Islet precursor cell (in vitro differentiated cells): ENCODE results near the gene RPTOR.
A peak's percentile ranks its signal among the peaks of the same experiment; 100 is the strongest.

Experiments used
- DNase-seq: peaks from one replicate; pipeline ENCODE4 v3.0.0-alpha.2; 2018

RPTOR gene

GRCh38 chr17:80955078-80955477 lies 410.4 kb downstream of the RPTOR start:
- DNase-seq, result no peak

GRCh38 chr17:80955671-80956280 lies 411.1 kb downstream of the RPTOR start:
- DNase-seq, result no peak

DNA sequence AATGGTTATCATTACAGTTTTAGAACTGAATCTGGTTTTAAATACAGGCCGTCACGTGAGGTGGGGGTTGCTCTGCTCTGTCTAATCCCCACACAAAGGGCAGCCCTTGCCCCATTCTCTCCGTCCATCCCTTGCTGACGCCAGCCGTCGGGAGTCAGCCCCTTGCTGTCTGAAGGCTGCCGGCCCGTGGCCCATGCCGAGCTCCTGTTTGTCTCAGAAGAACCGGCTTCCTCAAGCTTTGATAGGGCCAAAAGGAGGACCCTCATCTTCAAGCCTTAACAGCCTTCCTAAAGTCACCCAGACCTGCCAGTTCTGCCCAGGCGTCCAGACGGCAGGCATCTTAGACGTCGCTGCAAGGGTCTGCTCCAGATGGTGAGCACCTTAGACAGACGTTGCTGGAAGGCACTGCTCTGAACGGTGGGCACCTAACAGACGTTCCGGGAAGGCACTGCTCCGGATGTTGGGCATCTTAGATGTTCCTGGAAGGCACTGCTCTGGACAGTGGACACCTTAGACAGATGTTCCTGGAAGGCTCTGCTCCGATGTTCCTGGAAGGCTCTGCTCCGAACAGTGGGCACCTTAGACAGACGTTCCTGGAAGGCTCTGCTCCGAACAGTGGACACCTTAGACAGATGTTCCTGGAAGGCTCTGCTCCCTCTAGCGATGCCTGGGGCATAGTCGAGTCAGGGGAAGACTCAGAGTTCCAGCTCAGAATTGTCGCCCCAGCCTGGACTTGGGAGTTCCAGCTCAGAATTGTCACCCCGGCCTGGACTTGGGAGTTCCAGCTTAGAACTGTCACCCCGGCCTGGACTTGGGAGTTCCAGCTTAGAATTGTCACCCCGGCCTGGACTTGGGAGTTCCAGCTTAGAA lies 411.9 kb downstream of the RPTOR start:
- DNase-seq, result no peak

DNA sequence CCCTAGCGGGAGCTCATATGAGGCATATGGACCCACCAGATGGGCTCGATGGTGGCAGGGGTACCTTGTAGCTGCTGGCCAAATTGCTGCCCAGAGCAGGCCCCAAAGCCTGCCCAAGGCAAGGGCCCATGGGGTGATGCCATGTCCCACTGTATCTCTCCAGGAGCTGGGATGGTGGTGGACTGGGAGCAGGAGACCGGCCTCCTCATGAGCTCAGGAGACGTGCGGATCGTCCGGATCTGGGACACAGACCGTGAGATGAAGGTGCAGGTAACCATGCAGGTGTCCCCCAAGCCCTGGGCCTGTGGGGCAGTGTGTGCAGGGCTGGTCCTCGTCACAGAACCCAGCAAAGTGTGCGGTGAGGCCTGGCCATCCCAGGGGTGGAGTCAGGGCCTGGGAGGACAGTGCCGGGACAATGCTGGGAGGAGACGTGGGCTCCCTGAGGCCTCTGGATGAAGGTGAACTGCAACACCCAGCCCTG lies 412.9 kb downstream of the RPTOR start:
- no peak for DNase-seq

DNA sequence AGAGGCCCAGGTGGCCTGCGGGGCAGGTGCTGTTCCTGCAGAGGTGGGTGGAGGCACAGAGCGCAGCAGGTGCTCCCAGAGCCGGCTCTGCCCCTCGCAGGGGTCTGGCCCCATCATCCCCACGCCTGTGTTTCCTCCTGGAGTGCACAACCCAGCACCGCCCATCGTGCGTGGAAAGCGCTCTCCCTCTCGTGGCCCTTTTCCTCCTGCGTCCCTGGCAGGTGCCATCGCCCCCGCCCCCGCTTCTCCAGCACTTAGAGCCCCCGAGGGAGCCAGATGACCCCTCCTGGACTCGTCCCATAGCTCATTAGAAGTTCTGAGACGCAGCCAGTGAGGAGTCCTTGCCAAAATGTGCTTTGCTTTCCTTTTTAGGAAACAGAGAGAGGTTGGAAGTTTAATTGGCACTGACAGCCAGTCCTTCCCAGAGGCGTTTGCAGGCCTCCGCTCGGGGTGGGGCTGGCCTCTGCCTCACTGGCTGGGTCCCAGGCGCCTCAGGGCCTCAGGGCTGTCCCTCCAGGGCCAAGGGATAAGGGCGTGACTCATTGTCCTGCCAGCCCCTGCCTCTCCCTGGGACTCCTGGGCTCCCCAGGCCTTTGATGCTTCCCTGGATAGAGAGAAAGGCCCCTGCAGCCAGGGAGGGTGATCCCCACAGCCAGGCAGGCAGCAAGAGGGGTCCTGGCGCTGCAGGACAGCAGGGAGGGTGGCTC lies 414.8 kb downstream of the RPTOR start:
- peak; percentile 80 for DNase-seq

GRCh38 chr17:80960037-80960796 lies 415.6 kb downstream of the RPTOR start:
- DNase-seq, result no peak

DNA sequence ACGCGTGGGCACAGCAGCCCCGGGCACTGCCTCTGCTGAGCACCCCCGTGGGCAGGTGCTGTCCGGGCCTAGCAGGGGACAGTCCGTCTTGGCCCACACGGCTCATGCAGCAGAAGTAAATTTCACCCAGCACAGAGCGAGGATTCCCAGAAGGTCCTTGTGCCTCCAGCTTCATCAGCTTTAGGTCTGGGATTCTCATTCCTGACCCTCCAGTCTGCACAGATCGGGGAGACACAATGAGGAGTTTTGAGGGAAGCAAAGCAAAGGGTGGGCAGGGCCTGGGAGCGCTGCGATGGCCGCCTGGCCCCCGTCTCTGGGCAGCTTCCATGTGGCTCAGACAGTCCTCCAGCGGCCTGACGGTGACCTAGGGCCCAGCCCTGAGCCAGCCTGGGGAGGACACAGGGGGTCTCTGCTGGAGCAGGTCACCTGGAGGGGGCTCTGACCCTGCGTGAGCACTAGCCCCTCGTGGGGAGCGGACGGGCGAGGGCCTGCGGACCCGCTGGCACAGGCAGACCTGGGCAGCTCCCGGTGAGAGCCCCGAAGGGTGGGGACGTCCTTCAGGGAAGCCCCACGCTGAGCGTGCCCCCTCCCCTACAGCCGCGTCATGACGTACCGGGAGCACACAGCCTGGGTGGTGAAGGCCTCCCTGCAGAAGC lies 416.3 kb downstream of the RPTOR start:
- no peak for DNase-seq

GRCh38 chr17:80961541-80962330 lies 417.1 kb downstream of the RPTOR start:
- DNase-seq, result no peak

DNA sequence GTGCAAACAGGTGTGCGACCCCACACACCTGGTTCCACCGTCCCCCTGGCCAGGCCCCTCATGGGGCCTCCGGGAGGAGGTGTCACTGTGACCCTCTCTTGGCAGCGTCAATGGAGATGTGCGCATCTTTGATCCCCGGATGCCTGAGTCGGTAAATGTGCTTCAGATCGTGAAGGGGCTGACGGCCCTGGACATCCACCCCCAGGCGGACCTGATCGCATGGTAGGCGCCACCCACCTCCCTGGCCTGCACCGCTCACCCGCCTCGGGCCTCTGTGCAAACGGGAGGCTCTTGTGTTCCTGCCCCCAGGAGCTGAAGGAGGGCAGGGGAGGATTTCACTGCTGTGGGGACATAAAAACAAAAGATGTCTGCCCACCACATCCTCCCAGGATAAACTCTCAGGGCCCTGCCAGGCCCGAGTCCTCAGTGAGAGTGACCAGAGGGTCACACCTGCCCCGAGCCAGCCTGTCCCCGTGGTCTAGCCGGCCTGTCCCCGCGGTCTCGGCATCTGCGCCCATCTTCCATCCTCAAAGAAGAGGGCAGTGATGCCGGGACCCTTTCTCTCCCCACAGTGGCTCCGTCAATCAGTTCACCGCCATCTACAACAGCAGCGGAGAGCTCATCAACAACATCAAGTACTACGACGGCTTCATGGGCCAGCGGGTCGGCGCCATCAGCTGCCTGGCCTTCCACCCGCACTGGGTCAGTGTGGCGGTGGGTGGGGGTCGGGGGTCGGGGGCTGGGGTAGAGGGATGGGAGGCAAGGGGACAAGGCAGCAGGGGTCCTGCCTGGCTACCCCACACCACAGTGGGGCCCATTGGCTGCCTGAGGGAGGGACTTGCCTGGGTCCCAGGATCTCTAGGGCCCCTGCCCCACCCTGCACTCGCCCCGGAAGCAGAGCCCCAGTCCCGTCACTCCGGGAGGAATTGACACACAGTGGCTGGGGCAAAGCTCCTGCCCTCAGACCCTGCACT lies 418.0 kb downstream of the RPTOR start:
- no peak for DNase-seq

DNA sequence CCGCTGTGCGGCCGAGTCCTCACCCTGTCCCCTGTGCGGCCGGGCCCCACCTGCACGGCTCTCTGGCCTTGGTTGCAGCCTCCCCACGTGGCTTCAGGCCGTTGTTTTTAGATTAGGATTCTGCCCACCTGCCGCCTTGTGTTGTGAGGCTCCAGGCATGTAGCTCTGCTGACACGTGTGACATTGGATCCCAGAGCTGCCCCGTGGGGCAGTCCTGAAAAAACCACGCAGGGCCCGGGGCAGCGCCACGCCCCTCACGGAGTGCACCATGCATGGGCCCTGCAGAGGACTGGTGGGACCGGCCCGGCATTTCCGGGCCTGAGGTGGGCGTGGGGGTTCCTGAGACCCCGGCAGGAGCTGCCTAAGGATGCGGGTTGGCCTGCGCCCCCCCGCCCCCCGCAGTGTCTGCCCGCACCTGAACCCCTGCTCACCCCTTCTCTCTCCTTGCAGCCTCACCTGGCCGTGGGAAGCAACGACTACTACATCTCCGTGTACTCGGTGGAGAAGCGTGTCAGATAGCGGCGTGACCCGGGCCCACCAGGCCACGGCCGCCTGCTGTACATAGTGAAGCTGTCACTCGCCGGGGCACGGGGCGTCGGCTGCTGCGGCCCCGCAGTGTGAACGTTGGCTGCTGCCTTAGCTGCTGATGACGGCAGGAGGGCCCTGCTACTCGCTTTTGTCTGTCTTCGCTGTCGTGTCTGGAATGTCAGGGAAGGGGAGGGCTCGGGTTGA lies 419.3 kb downstream of the RPTOR start:
- DNase-seq, result no peak

- DNase-seq, result no peak
Observed at GRCh38 chr17:80964544-80964856, 419.9 kb downstream of the RPTOR start.

GRCh38 chr17:80964859-80965580 lies 420.4 kb downstream of the RPTOR start:
- no peak for DNase-seq

GRCh38 chr17:80965606-80966005 lies 421.0 kb downstream of the RPTOR start:
- DNase-seq, result no peak

DNA sequence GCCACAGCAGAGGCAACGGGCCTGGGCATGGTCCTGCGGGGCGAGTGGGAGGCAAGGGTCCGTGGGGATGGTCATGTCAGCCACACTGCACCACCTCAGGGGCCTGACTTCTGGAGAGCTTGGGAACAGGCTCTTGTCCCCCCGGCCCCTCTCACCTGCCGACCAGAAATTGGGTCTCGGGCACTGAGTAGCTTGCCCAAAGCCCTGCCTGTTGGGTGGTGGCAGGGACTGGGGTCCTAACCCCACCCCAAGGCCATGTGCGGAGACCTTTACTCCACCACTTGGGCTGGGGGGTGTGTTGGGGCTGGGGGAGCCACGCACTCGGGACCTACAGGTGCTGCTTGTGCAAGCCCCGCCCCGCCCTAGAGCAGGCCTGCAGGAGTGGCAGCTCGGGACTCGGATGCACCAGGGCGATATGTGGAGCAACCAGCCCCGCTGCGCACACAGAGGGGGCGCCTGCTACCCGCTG lies 422.8 kb downstream of the RPTOR start:
- DNase-seq, result no peak

DNA sequence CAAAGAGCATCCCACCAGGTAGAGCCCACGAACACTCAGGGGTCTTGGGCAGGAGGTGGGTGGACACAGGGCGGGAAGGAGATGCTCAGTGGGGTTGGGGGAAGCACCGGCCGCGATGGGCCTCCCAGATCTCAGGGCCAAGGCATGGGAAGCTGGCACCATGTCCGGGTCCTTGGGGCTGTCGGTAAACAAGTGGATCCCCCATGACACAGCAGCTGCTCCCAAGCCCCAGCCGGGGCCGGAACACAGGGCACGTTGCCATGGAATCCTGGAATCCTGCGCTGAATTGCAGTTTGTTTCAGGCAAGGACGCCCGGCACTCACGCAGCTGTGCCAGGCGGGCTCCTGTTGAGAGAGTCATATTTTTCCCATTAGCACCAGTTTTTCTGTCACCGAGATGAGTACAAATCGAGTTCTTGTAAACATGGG lies 424.0 kb downstream of the RPTOR start:
- no peak for DNase-seq

DNA sequence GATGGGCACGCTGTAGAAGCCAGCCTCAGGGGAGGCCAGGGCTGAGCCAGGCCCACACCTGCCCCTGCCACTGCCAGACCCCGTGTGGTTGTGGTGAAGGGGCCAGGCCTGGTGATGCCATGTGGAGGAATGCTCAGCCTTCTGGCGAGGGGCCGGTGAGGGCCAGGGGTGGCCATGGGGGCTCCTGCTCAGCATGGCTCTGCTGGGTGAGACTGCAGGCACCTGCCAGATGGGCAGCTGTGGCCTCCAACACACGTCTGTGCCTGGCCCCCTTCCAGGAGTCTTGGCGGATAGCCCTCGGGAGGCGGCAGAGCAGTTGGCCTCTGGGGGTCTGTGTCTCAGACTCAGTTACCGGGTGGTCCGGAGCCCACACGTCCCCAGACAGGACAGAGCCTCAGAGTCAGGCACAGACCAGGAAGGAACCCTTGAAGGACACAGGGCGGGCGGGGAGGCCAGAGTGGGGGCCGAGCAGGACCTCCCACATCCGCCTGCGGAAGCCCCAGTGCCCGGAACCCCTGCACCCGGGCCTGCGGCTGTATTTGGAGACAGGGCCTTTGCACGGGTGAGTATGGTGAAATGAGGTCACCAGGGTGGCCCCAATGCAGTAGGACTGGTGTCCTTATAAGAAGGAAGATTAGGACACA lies 424.5 kb downstream of the RPTOR start:
- no peak for DNase-seq

DNA sequence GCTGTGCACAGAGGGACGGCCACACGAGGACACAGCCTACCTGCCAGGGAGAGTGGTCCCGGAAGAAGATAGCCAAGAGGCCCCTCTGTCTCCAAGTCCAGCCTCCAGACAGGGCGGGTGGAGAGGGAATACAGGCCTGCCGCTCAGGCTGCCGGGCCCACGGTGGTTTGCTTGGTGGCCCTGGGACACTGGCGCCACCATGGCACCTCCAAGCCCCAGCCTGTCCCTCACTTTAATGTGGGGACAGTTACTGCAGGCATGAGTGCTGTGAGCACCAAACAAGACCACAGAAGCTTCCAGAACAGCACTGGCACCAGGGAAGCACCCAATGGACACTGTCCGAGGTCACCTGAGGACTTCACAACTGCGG lies 425.0 kb downstream of the RPTOR start:
- DNase-seq, result no peak

GRCh38 chr17:80970044-80970761 lies 425.6 kb downstream of the RPTOR start:
- DNase-seq, result no peak
